GM12892 (cell line): ENCODE results near the gene GRB2.

Experiments used
- POLR2AphosphoS5 ChIP-seq: IDR thresholded peaks from 2 replicates; pipeline ENCODE4 v1.6.1; 2011; ENCODE audit warnings: low read depth, low read length, control low read depth
- TAF1 ChIP-seq: IDR thresholded peaks from 2 replicates; pipeline ENCODE4 v1.6.1; 2011; ENCODE audit warnings: low read depth, mild to moderate bottlenecking, control low read depth, low read length, borderline replicate concordance

GRCh38 chr17:75384751-75385150 lies 20.7 kb downstream of the GRB2 start:
- no peak for TF ChIP-seq POLR2AphosphoS5
- no peak for TF ChIP-seq TAF1
